GM23248 (cell line): ENCODE data around the gene CASKIN1.

Experiments
- EZH2 ChIP-seq: fragments of 200-600 bp; sonication (generic); IDR thresholded peaks from 2 replicates; pipeline ENCODE4 v1.6.1; 2018; ENCODE audit warnings: antibody characterized with exemption, mild to moderate bottlenecking; ENCODE audit not compliant: insufficient read depth, poor library complexity, severe bottlenecking
- EZH2phosphoT487 ChIP-seq: fragments of 200-600 bp; sonication (generic); IDR thresholded peaks from 2 replicates; pipeline ENCODE4 v1.6.1; 2018; ENCODE audit warnings: antibody characterized with exemption, moderate library complexity, mild to moderate bottlenecking, low read depth; ENCODE audit not compliant: insufficient read depth

- TF ChIP-seq EZH2 (no peak), EZH2phosphoT487 (no peak)
Measured at GRCh38 chr16:2151188-2152091, 45.0 kb downstream of the CASKIN1 start.
